SKM-1 treated with dmso at 0.1 percent for 144 hours (cell line): ENCODE results near the gene MPIG6B.
A peak's percentile ranks its signal among the peaks of the same experiment; 100 is the strongest.

ENCODE experiments used
- DNase-seq: peaks from one replicate; lab custom pipeline; 2025; ENCODE audit not compliant: unreplicated experiment; lab: John Stamatoyannopoulos, UW

The MPIG6B gene

GRCh38 chr6:31723245-31723979 is at the start of gene MPIG6B:
Gene MPIG6B, plus strand, starts transcription at chr6:31723373. Its CDS starts 11 bp downstream, at chr6:31723384.
- DNase-seq: no peak

DNA sequence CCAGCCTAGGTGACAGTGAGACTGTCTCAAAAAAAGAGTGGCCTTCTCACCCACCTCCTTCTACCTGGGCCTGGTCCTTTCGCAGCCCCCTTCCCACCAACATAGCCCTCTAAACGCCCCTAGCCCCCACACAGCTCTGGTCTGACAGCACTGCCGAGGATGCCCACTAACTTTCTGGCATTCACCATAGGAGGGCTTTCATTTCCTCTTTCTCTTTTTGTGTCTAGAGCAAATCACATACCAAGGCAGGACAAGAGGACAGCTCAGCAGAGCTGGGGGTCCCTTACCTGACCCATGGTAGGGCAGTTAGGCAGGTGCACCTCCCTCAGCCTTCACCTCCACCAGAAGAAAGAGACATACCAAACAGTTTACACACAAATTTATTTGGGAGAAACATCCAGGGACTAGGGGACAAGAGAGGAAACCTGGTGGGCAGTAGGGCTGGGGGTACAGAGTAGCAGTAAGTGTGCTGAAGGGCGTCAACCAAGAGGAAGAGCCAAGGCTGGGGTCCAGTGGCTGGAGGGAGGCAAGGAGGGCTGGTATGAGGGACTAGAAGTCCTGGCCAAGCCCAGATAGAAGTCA is 46.8 kb upstream of the MPIG6B start:
- DNase-seq: no peak

GRCh38 chr6:31676904-31677303 is 46.3 kb upstream of the MPIG6B start:
- DNase-seq: no peak

GRCh38 chr6:31677955-31678354 is 45.2 kb upstream of the MPIG6B start:
- no peak for DNase-seq

DNA sequence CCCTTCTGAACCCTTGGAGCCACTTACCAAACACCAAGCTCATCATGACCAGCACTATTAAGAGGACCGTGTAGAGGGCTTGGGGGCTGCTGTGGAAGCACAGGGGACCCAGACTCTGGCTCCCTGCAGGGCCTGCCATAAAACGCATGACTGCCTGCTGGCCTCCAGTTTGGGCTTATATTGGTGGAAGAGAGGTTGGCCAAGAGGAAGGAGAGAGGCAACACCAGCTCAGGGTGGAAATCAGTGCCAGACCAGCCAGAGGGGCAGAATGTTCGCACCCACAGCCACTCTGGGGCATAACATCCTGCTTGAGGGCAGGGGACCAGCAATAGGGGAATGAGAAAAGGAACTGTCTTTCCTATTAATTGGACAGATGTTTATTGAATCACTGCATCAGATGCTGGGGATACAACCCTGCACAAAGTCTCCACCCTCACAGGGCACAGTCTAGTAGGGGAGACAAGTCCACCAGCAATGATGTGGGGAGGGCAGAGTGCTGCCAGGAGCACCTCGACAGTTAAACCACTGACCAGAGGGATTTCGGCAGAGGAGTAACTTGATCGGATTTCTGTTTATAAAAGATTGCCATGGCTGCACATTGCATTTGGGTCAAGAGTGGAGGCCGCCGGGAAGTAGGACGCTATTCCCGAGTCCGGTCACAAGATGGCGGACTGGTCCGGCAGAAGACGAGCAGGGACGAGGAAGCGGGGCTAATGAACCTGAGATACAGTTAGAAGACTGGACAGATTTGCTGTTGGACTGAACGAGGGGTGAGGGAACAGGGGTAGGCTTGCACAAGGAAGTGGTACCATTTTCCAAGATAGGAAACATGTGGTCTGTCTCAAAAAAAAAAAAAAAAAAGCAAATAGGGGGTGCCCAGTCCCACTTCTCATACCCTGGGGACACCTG is 42.7 kb upstream of the MPIG6B start, which contains the start of gene LY6G5C:
LY6G5C (minus strand) TSS at position 842 of the 909 bp plus-strand sequence; CDS start at position 148, 694 bp downstream.
- DNase-seq: peak; percentile 75

- no peak for DNase-seq
Measured at GRCh38 chr6:31681135-31681671, 42.0 kb upstream of the MPIG6B start.

DNA sequence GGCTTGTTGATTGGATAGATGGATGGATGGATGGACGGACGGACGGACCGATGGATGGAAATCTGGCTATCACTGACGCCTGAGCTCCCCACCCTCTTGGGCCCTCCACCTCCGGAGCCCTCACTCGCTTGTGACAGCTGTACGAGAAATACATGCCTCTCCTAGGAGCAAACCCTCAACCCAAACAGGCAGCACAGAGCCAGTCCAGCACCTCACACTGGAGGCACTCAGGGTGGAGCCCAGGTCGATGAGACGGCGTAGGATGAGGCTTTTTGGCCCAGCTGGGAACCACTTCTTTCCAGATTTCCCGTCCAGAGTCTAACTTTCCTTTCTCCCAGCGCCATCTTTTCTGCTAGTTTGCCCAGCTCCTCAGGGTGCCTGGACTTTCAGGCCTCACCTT is 39.6 kb upstream of the MPIG6B start:
- DNase-seq: no peak

DNA sequence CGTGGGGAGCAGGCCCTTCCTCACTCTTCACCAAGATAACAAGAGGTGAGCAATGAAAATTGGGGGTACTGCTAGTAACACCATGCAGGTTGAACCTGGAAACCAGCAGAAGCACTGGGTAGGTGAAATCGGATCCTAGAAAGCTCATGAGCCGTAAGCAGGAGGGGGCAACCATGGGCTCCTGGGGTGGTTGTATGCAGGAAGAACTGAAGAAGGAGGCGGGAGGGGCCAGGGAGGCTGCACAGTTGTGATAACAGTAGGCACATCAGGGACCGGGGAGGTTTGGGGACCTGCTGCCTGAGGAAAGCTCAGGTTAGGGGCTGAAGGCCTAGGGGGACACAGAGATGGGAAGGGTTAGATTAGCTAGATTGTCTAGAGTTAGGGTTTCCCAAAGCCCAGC is 36.7 kb upstream of the MPIG6B start:
- no peak for DNase-seq

- no peak for DNase-seq
Measured at GRCh38 chr6:31687321-31687720, 35.9 kb upstream of the MPIG6B start.

DNA sequence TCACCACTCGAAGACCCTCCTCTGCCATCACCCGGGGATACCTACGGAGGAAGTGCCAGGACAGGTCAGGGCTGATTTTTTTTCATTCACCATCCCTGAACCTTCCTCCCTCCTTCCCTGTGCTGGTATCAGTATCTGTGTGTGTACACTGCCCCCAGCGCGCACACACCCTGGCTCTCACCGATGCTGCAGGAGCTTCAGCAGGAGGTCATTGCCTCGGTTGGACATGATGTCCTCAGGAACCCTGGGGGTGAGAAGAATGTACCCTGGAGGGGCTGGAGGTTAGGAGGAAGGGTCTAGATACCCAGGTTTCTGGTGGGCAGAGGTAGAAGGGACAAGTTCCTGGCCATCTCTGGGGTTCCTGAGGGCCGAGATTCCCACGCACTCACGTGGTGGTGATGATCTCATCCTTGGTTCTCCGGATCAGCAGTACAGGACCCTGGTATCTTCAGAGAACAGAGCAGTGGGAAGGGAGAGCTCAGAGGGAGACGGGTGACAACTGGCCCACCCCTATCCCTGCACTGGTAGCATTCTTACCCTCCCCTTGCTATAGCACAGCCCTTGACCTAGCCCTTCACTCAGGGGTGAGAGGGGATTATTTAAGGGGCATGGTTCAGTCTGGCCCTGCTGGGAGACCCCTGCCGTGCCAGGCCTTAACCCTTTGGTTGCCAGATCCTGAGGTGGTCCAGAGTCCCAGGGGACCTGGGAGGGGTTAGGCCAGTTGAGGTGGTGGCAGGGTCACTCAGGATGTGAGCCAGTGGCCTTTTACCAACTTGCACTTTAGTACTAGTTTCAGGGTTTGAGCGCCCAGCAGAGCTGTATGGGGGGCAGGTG is 35.1 kb upstream of the MPIG6B start:
- no peak for DNase-seq

- DNase-seq: no peak
Measured at GRCh38 chr6:31689249-31690110, 33.7 kb upstream of the MPIG6B start.

DNA sequence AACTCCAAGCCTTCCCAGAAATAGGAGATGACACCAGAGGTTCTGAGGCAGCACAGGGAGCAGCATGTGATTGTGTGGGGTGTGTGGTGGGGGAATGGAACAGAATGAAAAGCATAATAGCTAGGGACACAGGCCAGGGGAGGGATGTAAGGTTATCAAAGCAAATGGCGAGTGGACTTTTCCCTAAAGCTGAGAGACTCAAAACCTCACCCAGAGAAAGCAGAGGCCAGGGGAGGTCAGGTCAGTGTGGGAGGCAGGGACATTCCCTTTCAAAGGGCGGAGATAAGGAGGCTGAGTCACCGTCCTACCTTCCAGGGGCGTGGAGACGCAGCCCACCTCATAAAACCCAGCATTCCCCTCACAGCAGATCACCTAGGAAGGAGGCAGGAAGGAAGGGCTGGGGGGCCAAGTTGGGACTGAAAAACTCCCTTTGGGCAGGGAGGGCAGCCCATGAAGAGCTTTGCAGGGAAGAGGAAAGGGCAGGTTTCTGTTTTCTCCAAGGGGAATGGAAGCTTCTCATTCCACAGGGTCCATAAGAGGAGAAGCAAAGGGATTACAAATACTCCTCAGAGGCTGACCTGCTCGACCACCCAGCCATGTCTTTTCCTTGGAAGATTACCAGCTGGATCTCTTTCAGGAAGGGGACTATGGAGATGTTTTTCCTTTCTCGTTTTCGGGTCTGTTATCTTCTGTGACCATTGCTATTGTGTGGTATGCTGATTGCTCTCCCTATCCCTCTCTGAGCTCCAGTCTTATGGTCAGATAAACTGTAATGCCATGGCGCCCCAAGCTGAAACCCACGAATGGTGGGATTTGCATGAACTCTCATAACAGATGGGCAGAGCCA is 32.7 kb upstream of the MPIG6B start:
- no peak for DNase-seq

GRCh38 chr6:31691078-31691463 is 32.1 kb upstream of the MPIG6B start:
- no peak for DNase-seq

DNA sequence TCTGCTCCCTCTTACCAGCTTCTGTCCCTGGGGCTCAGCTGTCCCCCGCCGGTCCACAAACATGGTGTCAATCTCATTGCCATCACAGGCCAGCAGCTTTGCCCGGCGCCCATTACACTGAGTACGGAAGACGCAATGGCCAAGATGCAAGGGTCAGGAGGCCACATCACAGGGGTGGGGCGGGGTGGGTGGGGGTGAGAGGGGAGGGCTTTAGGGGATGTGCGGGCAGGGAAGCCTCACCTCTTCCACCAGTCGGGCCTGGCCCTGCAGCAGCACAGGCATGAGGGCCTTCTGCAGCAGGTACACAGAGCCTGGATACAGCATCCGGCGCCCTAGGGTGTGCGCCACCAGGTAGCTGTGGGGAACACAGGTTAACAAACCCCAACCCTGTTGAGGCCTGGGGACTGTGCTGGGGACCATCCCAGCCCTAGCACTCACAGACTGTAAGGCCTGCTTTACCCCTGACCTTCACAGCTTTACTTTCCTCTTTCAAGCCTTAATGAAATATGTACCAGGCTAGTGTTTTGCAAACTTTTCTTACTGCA is 31.5 kb upstream of the MPIG6B start:
- no peak for DNase-seq

- no peak for DNase-seq
Measured at GRCh38 chr6:31692353-31692752, 30.8 kb upstream of the MPIG6B start.

DNA sequence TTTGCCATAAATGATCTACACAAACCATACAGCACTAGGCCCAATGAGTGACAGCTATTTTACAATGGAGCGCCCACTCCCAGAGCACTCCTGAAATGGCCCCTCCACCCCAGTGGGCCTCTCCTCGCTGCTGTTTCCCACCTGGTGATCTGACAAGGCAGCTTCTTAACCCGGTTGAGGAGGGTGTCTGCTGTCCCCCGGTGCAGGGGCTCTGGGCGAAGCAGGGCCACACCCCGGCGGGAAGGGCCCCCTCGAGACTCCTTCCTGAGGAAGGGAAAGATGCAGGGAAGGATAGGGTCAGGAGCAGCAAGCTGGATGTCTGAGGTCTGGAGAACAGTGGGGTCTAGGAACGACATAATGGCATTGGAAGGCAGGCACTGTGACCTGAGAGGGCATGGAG is 30.3 kb upstream of the MPIG6B start:
- no peak for DNase-seq

DNA sequence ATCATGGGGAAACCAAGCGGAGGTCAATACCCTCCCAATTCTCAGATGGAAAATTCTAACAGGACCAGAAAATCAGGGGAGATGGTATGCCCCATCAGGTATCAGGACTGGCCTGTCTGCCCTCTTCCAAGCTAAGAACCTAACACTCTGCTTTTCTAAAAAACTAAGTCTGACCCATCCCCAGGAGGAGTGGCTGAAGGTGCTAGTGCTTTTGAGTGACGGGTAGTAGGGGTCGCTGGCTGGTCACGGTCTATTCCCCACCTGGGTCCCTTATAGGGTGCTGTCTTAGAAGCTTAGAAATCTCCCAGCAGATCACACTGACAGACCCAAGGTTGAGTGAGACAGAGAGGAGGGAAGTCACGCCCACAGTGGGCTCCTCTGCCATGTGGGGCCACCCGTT is 29.6 kb upstream of the MPIG6B start:
- no peak for DNase-seq

- DNase-seq: no peak
Measured at GRCh38 chr6:31697555-31697954, 25.6 kb upstream of the MPIG6B start.
